Raji (cell line): ENCODE results near the gene R3HDM2.

ENCODE experiments used
- POLR2A ChIP-seq: IDR thresholded peaks from 2 replicates; pipeline ENCODE4 v1.6.1; 2011; ENCODE audit warnings: low read depth, low read length, control low read depth; ENCODE audit not compliant: insufficient read depth

R3HDM2 gene

GRCh38 chr12:57341275-57341990, 89.4 kb downstream of the R3HDM2 start:
- TF ChIP-seq POLR2A = no peak

- TF ChIP-seq POLR2A = no peak
Observed at GRCh38 chr12:57340104-57340503, 90.7 kb downstream of the R3HDM2 start.

- TF ChIP-seq POLR2A = no peak
Observed at GRCh38 chr12:57334219-57334618, 96.6 kb downstream of the R3HDM2 start.

DNA sequence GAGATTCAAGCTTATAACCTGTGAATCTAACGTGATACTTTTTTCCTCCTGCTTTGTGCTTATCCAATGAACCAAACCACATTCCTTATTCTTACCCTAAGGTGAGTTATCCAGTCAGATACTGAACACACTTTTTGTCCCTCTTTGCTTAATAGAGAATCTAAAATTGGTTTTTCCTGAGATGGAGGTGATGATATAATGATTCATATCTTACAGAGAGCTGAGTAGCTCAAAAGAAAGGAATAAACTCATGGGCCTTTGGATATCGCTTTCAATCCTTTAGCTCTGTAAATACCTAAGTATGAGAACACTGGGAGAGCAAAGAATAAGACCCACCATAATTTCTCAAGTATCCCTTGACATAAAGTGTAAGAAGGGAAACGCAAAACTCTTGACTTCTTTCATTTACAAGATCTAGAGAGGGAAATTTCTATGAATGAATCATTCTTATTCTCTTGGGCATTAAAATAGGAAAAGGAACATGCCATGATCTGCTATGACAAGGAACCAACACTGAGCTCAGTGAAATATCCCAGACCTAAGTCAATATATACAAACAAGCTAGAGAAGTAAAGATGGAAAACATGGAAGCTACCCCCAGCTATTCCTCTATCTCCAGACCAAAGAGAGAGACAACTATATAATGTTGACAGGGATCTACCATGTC, 98.1 kb downstream of the R3HDM2 start:
- TF ChIP-seq POLR2A = no peak

DNA sequence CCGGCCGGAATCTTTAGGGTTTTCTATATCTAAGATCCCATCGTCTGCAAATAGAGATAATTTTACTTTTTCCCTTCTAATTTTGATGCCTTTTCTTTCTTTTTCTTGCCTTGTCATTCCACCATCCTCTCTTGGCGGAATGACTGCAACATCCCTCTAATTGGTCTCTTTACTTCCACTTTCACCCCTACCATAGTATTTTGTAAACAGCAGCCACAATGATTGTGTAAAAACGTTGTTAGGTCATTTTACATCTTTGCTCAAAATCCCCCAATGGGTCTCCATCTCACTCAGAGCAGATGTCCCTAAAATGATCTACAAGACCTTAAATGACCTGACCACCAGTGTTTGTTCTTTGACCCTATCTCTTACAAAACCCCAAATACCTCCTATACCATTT, 99.9 kb downstream of the R3HDM2 start:
- no peak for TF ChIP-seq POLR2A

DNA sequence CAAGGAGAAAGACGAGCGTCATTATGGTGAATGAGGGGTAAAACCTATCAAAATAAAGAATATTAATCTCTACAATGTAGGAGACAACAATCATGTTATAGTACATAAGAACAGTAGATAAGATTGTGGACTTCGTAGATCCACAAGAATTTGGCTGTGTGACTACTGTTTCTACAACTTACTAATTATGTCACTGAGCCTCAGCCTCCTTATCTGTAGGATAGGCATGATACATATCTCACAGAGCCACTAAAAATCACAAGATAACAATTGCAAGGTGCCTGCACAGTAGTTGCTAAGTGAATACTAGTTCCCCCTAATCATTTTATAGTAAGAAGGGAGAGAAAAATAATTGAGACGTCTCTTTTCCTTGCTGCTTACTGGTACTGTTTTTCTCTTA, 101.6 kb downstream of the R3HDM2 start:
- TF ChIP-seq POLR2A = no peak

- TF ChIP-seq POLR2A = no peak
Observed at GRCh38 chr12:57325395-57325794, 105.4 kb downstream of the R3HDM2 start.

- no peak for TF ChIP-seq POLR2A
Observed at GRCh38 chr12:57323416-57323815, 107.4 kb downstream of the R3HDM2 start.

GRCh38 chr12:57320639-57321038, 110.2 kb downstream of the R3HDM2 start:
- TF ChIP-seq POLR2A = no peak

GRCh38 chr12:57319678-57320469, 111.0 kb downstream of the R3HDM2 start:
- TF ChIP-seq POLR2A = no peak

DNA sequence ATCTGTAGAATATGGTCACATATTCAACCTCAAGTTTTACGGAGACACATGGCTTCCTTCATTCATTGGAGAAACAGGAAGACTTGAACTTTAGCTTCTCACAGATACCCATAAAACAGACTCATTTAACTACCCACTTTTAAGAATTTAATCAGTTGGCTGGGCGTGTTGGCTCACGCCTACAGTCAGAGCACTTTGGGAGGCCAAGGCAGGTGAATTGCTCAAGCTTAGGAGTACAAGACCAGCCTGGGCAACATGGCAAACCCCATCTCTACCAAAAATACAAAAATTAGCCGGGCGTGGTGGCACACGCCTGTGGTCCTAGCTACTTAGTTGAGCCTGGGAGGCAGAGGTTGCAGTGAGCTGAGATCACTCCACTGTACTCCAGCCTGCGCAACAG, 115.2 kb downstream of the R3HDM2 start:
- no peak for TF ChIP-seq POLR2A

GRCh38 chr12:57309420-57309819, 121.4 kb downstream of the R3HDM2 start:
- no peak for TF ChIP-seq POLR2A

DNA sequence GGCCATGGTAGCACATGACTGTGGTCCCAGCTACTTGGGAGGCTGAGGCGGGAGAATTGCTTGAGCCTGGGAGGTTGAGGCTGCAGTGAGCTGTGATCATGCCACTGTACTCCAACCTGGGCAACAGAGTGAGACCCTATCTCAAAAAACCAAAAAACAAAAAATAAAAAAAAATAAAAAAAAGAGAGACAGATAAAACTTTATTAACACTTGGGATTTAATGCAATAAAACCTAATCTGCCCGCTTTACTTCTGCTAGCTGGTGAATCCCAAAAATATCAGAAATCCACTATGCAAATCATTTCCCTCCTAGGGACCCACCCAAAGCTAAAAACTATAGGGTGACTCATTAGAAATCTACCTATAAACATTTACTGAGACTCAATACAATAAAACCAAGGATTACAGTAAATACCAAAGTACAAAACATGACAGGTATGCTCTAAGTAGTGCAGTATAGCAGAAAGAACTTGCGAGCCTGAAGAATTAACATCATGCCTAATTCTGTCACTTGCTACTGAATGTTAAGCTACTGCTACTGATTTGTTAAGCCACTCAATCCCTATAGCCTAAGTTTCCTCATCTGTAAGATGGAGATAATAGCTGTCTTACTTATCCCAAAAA, 129.8 kb downstream of the R3HDM2 start:
- no peak for TF ChIP-seq POLR2A

- TF ChIP-seq POLR2A = no peak
Observed at GRCh38 chr12:57299514-57300016, 131.3 kb downstream of the R3HDM2 start.

DNA sequence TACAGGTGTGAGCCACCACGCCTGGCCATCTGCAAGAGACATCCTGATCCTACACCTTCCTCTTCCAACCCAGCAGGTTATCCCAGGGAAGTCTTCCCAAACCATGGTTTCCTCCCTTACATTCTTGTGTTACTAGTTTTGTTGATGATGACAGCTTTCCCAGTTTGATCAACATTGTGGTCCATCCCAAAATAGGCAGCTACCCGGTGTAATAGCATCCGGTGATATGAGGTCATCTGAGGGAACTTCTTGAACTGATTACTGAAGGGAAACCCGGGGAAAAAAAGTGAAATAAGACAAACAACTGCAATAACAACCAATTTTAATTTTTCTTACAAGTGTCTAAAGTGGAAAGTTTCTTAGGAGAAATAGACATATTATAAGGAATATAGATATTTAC, 134.6 kb downstream of the R3HDM2 start:
- TF ChIP-seq POLR2A = no peak

DNA sequence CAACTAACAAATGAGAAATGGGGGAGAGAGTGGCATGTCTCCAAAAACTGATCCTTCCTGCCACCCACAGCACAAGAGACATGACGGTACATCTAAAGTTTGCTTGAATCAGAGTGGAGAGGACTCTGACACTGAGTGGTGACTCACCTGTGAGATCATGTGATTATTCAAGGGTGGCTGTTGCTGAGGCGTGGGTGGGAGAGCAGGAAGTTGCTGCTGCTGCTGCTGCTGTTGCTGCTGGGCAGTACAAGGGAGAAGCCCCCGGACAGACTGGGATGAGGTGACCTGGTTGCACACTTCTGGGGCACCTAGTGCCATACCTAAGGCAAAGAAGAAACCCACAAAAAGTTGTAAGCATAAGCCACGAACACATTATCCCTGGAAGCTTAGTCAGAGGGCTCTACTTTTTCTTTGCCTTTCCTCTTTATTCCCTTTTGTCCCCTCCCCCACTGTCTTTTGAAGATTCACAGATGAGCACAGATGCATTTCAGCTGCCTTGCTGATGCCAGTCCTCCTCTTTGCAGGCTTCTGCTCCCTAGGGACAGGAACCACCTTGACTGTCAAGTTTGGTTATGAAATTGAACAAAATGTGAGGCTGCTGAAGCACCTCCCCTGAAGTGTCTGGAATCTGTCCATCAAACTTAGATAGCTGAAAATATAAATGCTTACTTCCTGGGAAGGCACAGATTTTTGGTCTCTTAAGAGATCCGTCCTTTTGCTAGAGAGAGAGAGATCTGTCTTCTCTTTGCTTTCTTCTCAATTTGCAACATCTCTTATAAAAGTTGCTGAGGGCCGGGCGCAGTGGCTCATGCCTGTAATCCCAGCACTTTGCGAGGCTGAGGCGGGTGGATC, 150.4 kb downstream of the R3HDM2 start:
- TF ChIP-seq POLR2A = no peak; the same call in 1 of the 2 replicates
